GM18858 (cell line): ENCODE measurements around the gene TMC3.
"Not testable (repeated sequence)": the region's sequence is repeated elsewhere in the genome, so short reads cannot be mapped to it uniquely, and the experiment has no call there.

Experiments
- ATAC-seq: cut with Tn5 transposase; IDR thresholded peaks from one replicate; pipeline ENCODE4 v1.9.1; 2021; ENCODE audit not compliant: unreplicated experiment

TMC3 gene

GRCh38 chr15:81348691-81349090, 25.3 kb downstream of the TMC3 start:
- ATAC-seq: not testable (repeated sequence)

- ATAC-seq: no peak
Observed at GRCh38 chr15:81347910-81348309, 26.1 kb downstream of the TMC3 start.

GRCh38 chr15:81346611-81347010, 27.4 kb downstream of the TMC3 start:
- no peak for ATAC-seq

GRCh38 chr15:81343371-81343770, 30.6 kb downstream of the TMC3 start:
- ATAC-seq: no peak

- no peak for ATAC-seq
Observed at GRCh38 chr15:81341351-81341750, 32.7 kb downstream of the TMC3 start.

- ATAC-seq: no peak
Observed at GRCh38 chr15:81339851-81340250, 34.2 kb downstream of the TMC3 start.

GRCh38 chr15:81339321-81339720, 34.7 kb downstream of the TMC3 start:
- no peak for ATAC-seq

- ATAC-seq: no peak
Observed at GRCh38 chr15:81338170-81339007, 35.6 kb downstream of the TMC3 start.

- no peak for ATAC-seq
Observed at GRCh38 chr15:81337713-81338157, 36.3 kb downstream of the TMC3 start.

GRCh38 chr15:81337241-81337640, 36.8 kb downstream of the TMC3 start:
- ATAC-seq: no peak

- no peak for ATAC-seq
Observed at GRCh38 chr15:81336568-81336967, 37.4 kb downstream of the TMC3 start.

GRCh38 chr15:81335631-81336030, 38.4 kb downstream of the TMC3 start:
- no peak for ATAC-seq

- no peak for ATAC-seq
Observed at GRCh38 chr15:81334768-81335435, 39.1 kb downstream of the TMC3 start.

GRCh38 chr15:81333363-81333762, 40.6 kb downstream of the TMC3 start:
- ATAC-seq: no peak

- no peak for ATAC-seq
Observed at GRCh38 chr15:81332326-81332725, 41.7 kb downstream of the TMC3 start.

- no peak for ATAC-seq
Observed at GRCh38 chr15:81331600-81331999, 42.4 kb downstream of the TMC3 start.

GRCh38 chr15:81331141-81331540, 42.9 kb downstream of the TMC3 start:
- not testable (repeated sequence) for ATAC-seq

- ATAC-seq: no peak
Observed at GRCh38 chr15:81330366-81331090, 43.5 kb downstream of the TMC3 start.

GRCh38 chr15:81329446-81329845, 44.6 kb downstream of the TMC3 start:
- ATAC-seq: no peak

GRCh38 chr15:81327516-81327915, 46.5 kb downstream of the TMC3 start:
- no peak for ATAC-seq

GRCh38 chr15:81326466-81327212, 47.4 kb downstream of the TMC3 start:
- ATAC-seq: no peak
